Stimulated activated CD4-positive, alpha-beta T cell treated with anti-CD3 and anti-CD28 coated beads, Interleukin-4, amount 100 ng/mL, for 48 hours (primary cell): ENCODE measurements around the gene KDM2B.

ENCODE experiments used
- DNase-seq, 2 donors: peaks; one replicate each; pipeline ENCODE4 v3.0.0-alpha.2; 2020; ENCODE audit warnings: low read depth in 2 of 2

KDM2B gene

GRCh38 chr12:121561009-121561395 lies 19.8 kb downstream of the KDM2B start:
- no peak for DNase-seq

DNA sequence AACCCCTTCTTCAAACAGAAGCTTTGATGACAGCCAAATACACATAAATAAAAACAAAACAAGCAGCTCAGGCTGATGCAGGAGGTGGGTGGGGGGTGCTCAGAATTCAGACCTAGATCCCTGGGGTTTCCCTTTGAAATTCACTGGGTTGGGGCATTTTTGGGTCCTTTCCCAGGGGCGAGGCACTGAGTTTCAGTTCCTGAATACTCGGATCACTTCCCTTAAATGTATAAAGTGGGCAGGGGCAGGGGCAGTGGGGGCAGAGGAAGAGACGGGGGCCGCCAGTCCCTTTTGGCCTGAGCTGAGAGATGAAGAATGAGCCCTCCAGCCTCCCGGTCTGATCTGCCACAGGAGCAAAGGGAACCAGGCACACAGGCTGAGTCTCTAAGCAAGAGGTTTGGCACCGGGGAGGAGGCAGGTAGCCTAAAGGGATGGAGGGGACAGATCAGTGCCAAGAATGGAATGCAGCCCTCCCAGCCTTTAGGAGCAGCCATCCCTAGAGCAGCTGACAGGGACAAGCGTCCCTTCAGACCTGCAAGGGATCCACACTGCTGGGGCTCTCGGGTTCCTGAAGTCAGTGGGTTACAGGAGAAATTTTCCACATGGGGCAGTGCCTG lies 20.3 kb downstream of the KDM2B start:
- DNase-seq = no peak

GRCh38 chr12:121558956-121559355 lies 21.9 kb downstream of the KDM2B start:
- DNase-seq = no peak

- no peak for DNase-seq
These were observed 29.7 kb downstream of the KDM2B start for GRCh38 chr12:121550974-121551634.

- no peak for DNase-seq
These were observed 31.7 kb downstream of the KDM2B start for GRCh38 chr12:121549075-121549474.

GRCh38 chr12:121545480-121545879 lies 35.3 kb downstream of the KDM2B start:
- DNase-seq = no peak

DNA sequence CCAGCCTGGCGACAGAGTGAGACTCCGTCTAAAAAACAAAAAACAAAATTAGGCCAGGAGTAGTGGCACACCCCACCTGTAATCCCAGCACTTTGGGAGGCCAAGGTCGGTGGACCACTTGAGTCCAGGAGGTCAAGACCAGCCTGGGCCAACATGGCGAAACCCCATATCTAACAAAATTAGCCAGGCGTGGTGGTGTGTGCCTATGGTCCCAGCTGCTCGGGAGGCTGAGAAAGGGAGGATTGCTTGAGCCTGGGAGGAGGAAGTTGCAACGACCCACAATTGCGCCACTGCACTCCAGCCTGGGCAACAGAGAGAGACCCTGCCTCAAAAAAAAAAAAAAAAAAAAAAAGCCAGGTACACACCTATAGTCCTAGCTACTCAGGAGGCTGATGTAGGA lies 37.0 kb downstream of the KDM2B start:
- no peak for DNase-seq

- no peak for DNase-seq
These were observed 40.9 kb downstream of the KDM2B start for GRCh38 chr12:121539908-121540307.

- DNase-seq = no peak
These were observed 42.1 kb downstream of the KDM2B start for GRCh38 chr12:121538699-121539061.

DNA sequence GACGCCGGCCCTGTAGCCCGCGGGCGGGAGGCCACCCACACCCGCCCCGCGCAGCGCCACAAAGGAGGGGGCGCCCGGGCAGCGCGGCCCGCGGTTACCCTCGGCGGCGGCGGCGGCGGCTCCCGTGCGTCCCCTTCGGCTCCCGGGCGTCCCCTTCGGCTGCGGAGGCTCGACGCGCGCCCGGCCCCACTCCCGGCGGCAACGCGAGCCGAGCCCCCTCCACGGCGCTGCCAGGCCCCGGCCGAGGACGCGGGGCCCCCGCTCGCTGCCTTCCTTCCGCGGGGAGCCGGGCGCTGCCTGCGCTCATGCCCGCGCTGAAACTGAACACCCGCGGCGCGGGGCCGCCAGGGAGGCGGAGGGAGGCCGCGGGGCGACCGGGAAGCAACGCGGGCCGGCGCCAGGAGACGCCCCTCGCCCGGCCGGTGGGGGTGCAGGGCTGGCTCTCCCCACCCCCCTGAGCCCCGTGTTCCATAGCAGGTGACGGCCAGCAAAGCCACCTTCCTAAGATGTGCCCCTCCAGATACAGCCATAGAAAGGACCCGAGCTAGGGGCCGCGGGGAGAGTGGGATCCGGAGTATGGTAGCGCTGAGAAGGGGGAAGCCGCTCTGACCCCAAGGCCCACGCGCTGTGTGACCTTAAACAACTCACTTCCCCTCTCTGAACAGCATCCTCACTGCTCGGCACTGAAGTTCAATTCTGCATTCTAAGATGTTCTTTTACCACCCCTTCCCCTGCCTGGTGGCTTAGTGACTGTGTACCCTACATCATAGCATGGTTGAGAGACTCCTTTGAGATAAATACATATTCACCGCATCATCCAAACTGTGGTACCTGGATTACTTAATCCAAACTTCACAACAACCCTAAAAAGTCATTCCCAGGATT lies 42.8 kb downstream of the KDM2B start:
- peak in 1 of 2 donors; percentile 13 for DNase-seq

DNA sequence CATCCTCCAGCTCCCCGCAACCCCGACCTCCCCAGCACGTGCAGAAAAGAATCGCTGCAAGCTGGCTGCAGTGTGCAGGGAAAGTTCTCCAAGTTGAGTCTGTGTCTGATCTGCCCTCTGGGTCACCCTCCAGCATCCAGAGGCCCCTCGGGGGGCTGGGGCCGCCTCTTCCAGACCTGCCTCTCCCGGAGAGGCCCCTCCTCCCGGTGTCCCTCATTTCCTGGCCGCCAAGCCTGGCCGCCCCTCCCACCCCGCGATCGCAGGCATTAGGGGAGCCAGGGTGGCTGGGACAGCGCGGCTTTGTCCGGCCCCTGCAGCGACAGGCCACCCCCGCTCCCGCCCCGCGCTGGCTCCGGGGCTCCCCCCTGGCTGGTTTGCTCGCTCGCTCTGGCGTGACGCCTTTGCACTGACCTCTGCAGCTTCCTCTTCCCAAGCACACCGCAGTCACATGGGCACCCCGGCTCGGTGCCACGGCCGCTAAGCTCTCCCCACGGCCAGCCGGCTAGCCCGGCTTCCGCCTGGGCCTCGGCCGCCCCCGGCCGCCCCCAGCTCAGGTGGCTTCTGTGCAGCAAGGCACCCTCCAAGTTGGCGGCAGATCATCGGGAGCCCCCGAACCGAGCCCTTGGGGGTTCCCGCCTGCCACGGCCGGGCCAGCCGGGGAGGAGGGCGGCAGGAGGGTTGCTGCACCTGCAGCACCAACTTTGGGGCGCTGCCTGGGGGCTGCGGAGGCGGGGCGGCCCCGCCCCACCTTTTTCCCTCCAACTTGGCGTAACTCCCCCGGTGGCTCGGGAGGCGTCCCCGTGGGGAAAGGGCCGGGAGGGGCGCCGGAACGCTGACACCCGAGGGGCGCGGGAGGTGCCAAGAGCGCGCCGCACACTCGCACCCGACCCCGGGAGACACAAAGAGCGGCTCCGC lies 43.7 kb downstream of the KDM2B start:
- peak in 1 of 2 donors; percentile 34 for DNase-seq

DNA sequence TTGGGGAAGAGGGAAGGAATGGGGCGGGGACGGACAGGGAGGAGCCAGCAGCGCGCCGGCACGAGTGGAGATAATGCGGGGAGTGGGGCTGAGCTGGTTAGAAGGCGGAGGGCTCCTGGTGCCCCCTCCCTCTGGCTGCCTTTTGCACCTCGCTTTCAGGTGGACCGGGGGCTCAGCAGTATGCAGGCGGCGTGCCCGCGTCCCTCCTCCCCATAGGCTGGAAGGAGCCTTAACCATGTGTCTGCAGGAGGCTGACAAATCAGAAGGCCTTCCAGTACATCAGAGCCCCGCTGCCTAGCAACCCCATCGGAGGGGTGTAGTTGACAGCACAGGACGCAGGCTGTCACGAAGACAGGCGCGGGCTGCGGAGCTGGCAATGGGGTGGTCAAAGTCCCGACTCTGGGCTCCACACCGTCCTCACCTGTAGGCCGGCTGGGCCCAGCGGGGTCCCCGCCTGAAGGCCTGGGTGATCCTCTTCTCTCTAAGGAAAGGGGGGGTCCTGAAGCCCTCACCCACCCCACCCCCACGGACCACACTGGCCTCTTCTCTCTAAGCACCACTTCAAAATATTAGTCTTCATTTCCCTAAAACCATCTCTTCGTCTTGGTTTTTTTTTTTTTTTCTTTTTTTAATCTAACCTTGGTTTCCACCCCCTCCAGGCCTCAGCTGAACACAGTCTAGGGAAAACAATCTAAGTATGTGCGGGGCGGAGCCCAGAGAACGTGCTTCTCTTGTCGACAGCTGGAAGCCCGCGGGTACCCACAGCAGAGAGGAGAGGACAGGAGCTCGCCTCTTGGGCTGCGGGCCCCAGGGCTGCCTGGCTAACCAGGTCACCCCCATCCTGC lies 44.5 kb downstream of the KDM2B start:
- DNase-seq = peak in 1 of 2 donors; percentile 39

DNA sequence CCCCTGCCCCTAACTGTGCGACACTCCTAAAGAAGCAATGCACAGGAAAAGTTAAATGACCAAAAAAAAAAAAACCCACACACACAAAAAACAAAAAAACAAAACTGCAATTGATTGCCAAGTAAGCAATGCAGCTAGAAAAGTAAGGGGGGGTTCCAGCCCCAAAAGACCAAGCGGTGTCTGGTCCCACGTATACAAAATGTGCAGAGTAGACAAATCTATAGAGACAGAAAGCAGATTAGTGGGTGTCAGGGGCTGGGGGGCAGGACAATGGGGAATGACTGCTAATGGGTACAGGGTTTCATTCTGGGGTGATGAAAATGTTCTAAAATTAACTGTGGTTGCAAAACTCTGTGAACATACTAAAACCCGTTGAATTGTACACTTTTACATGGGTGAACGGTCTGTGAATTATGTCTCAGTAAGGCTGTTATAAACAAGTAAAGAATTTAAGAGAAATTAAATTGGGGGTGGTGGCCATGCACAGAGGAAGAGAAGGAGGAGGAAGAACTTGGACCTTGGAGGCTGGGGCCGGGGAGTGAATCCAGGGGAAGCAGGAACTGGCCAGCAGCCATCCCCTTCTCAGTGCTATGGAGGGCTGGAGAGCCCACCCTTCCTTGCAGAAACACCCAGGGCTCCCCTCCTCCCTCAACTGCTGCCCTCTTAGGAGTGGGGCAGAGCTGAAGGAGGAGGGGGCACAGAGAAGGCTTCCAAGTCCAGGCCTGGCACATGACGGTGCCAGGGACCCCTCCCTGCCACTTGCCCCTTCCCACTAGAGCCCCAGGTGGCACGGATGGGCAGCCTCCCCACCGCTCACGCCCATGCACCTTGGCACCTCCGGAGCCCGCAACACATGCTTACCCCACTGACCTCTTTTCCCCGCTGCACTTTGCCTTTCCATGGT lies 45.4 kb downstream of the KDM2B start:
- DNase-seq = no peak

- DNase-seq = peak in 1 of 2 donors; percentile 26
These were observed 46.2 kb downstream of the KDM2B start for GRCh38 chr12:121534495-121535148.

DNA sequence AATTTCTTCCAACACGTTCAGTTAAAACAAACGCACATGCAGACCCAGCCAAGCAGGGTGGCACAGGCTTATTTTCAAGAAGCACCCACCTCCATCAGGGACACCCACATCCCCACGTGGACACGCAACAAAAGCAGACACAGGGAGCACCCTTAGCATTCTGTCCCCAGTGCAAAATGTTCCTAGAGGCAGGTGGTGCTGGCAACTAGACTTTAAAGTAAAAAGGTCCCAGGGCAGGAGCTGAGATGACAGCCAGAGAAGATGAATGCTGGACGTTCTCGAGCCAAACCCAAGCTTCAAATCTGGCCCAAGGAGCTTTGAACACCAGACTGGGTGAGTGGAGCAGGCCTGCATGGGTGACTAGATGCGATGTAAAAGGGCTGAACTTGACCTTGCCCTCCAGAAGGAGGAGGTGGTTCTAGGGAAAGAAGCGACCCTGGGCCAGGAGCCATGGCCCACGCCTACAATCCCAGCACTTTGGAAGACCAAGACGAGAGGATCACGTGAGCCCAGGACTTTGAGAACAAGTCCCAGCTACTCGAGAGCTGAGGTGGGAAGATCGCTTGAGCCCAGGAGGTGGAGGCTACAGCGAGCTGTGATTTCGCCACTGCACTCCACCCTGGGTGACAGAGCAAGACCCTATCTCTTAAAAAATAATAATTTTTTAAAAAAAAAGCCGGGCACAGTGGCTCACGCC lies 47.3 kb downstream of the KDM2B start:
- no peak for DNase-seq

DNA sequence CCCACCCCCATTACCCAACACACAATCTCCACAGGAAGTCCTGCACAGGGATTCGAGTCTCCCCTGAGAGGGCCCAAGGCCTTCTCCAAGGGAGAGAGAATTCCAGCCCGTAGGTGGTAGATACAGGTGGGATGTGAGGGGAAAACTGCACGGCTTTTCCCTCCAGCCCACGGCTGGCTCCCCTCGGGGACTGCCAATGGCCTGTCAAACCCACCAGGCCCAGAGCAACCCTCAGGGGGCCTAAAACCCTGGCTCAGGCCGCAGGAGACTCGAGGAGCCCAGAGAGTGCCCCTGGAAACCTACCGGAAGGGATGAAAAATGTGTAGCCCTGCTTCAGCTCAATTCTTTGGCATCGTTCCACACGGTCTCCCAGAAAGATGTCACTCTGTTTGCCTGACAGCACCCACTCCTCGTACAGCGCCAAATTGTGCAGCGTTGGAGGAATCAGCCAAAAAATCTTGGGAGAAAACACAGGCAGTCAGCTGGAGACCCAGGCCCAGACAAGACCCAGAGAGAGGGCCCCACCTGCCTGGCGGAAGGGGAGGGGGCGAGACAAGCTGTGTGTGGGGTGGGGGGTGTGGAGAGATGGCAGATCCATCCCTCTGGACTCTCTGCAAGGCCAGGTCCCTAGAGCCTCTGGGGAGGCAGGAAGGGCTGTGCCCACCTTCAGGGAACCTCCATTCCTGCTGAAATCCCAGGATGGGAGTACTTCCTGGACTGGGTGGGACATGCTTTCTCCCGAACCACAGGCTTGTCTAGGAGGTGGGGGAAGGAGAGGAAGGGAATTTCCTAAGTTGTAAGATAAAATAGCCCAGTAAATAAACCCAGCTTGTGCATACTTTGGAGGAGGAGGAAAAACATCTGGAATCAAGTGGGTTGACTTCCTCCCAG lies 48.1 kb downstream of the KDM2B start:
- no peak for DNase-seq

GRCh38 chr12:121531356-121531750 lies 49.5 kb downstream of the KDM2B start:
- no peak for DNase-seq
